ENCODE results near the gene STYXL2. TPM values are rescaled to one million over a fixed set of nuclear protein-coding genes. Genes with fewer than 3 reads are reported as not detected.
A peak's percentile ranks its signal among the peaks of the same experiment; 100 is the strongest.

Gene STYXL2
- total RNA-seq, 1 experiment from 2014 or later, result not detected

DNA sequence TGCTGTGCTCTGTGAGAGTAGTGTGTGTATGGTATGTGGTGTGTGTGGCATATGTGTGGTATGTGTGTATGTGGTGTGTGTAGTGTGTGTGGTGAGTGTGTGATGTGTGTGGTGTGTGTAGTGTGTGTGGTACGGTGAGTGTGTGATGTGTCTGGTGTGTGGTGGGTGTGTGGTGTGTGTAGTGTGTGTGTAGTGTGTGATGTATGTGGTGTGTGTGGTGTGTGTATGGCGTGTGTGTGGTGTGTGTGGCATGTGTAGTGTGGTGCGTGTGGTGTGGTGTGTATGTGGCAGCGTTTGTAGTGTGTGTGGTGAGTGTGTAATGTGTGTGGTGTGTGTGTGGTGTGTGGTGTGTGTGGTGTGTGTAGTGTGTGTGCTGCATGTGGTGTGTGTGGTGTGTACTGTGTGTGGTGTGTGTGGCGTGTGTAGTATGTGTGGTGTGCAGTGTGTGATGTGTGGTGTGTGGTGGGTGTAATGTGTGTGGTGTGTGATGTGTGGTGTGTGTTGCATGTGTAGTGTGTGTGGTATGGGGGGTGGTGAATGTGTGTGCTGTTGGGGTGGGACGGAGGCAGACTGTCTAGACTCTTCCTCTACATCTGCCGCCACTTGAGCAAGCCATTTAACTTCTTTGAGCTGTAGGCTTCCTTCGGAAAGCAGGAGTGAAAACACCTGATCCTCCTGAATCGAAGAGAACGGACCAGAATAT, 37.2 kb upstream of the STYXL2 start:
- H3K4me3 ChIP-seq (ENCODE audit: low read depth in 2 of 2, low read length in 2 of 2), result no peak overlapping the region
- ATAC-seq, result peak; percentile 54
- ChIA-PET POLR2A (no interaction called here), CTCF (interaction anchor here (0.5 to 3.2 kb wide), 5 partner anchors 137 to 177 kb away, joined by 3 to 61 read pairs (median 3); no protein-coding TSS in a partner anchor)
- TF ChIP-seq TCF7L2 (IDR thresholded peaks at IDR 0.05; ENCODE audit: low read depth, low read length) (no peak), POLR2AphosphoS5 (IDR thresholded peaks at IDR 0.05; ENCODE audit: low read depth, low read length) (no peak), SIN3A (IDR thresholded peaks at IDR 0.05; ENCODE audit: borderline replicate concordance, insufficient read depth, low read depth, low read length) (no peak)
- TF ChIP-seq, protein P1, sequence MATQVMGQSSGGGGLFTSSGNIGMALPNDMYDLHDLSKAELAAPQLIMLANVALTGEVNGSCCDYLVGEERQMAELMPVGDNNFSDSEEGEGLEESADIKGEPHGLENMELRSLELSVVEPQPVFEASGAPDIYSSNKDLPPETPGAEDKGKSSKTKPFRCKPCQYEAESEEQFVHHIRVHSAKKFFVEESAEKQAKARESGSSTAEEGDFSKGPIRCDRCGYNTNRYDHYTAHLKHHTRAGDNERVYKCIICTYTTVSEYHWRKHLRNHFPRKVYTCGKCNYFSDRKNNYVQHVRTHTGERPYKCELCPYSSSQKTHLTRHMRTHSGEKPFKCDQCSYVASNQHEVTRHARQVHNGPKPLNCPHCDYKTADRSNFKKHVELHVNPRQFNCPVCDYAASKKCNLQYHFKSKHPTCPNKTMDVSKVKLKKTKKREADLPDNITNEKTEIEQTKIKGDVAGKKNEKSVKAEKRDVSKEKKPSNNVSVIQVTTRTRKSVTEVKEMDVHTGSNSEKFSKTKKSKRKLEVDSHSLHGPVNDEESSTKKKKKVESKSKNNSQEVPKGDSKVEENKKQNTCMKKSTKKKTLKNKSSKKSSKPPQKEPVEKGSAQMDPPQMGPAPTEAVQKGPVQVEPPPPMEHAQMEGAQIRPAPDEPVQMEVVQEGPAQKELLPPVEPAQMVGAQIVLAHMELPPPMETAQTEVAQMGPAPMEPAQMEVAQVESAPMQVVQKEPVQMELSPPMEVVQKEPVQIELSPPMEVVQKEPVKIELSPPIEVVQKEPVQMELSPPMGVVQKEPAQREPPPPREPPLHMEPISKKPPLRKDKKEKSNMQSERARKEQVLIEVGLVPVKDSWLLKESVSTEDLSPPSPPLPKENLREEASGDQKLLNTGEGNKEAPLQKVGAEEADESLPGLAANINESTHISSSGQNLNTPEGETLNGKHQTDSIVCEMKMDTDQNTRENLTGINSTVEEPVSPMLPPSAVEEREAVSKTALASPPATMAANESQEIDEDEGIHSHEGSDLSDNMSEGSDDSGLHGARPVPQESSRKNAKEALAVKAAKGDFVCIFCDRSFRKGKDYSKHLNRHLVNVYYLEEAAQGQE (IDR thresholded peaks at IDR 0.05; ENCODE audit: insufficient read depth in 1 of 2, low read depth in 2 of 2, low read length in 1 of 2), result no peak
- TF ChIP-seq, protein P2, sequence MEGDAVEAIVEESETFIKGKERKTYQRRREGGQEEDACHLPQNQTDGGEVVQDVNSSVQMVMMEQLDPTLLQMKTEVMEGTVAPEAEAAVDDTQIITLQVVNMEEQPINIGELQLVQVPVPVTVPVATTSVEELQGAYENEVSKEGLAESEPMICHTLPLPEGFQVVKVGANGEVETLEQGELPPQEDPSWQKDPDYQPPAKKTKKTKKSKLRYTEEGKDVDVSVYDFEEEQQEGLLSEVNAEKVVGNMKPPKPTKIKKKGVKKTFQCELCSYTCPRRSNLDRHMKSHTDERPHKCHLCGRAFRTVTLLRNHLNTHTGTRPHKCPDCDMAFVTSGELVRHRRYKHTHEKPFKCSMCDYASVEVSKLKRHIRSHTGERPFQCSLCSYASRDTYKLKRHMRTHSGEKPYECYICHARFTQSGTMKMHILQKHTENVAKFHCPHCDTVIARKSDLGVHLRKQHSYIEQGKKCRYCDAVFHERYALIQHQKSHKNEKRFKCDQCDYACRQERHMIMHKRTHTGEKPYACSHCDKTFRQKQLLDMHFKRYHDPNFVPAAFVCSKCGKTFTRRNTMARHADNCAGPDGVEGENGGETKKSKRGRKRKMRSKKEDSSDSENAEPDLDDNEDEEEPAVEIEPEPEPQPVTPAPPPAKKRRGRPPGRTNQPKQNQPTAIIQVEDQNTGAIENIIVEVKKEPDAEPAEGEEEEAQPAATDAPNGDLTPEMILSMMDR (IDR thresholded peaks at IDR 0.05), result no peak
- no peaks in the 10 kb centered on the region for H3K36me3 ChIP-seq (ENCODE audit: control insufficient read depth, insufficient read depth, low read length)
- no peaks in the 10 kb centered on the region for H3K4me1 ChIP-seq (ENCODE audit: control insufficient read depth, insufficient read depth, low read length)
- DNase-seq (ENCODE audit: low read depth, low spot score), result no peak
- in situ Hi-C loops (cut with HindIII; ENCODE audit: low pct_unique_long_range_greater_than_20kb, low sequenced_read_pairs) (no loop called here), intact Hi-C loops (cut with micrococcal nuclease; ENCODE audit: unreplicated experiment) (no loop called here)
- no peaks in the 10 kb centered on the region for H3K9me3 ChIP-seq (ENCODE audit: control insufficient read depth, insufficient read depth, low read depth, low read length)
- no peak overlapping the region for H3K27ac ChIP-seq (ENCODE audit: low read length)
- BruUV-seq (replicated peaks), result no TSS peak
- H3K27me3 ChIP-seq (ENCODE audit: control insufficient read depth, insufficient read depth, low read length), result no peaks in the 10 kb centered on the region

DNA sequence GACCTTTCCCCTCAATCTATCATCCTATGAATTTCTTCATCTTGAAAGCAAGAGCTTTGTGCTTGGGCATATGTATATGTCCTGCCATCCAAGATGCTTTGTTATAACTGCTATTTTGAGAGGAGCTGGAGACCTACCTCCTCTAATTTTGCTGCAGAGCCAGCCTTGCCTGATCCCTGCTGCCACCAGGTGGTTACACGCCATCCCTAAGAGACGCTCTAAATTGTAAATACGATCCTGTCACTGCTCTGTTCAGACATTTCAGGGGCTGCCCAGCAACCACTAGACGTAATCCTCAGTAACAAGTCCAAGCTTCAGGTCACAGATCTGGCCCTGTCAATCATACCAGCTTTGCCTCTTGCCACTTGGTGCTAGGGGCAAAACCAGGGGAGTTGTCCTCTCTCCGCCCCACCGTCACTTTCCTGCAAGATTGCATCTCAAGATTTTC, 36.6 kb upstream of the STYXL2 start:
- BruUV-seq (replicated peaks), result no TSS peak
- DNase-seq (ENCODE audit: low read depth, low spot score), result no peak
- H3K9me3 ChIP-seq (ENCODE audit: control insufficient read depth, insufficient read depth, low read depth, low read length), result no peaks in the 10 kb centered on the region
- H3K4me1 ChIP-seq (ENCODE audit: control insufficient read depth, insufficient read depth, low read length), result no peaks in the 10 kb centered on the region
- no peak overlapping the region for H3K27ac ChIP-seq (ENCODE audit: low read length)
- intact Hi-C loops (cut with micrococcal nuclease; ENCODE audit: unreplicated experiment), result no loop called here
- TF ChIP-seq, protein P2 (IDR thresholded peaks at IDR 0.05), result peak; percentile 86
- TF ChIP-seq, protein P1 (IDR thresholded peaks at IDR 0.05; ENCODE audit: insufficient read depth in 1 of 2, low read depth in 2 of 2, low read length in 1 of 2), result no peak
- ChIA-PET CTCF (interaction anchor here (0.5 to 3.2 kb wide), 8 partner anchors 66 to 482 kb away, joined by 3 to 61 read pairs (median 3); no protein-coding TSS in a partner anchor), POLR2A (no interaction called here)
- no peaks in the 10 kb centered on the region for H3K27me3 ChIP-seq (ENCODE audit: control insufficient read depth, insufficient read depth, low read length)
- no peak overlapping the region for H3K4me3 ChIP-seq (ENCODE audit: low read depth in 2 of 2, low read length in 2 of 2)
- ATAC-seq, result peak; percentile 90
- H3K36me3 ChIP-seq (ENCODE audit: control insufficient read depth, insufficient read depth, low read length), result no peaks in the 10 kb centered on the region
- in situ Hi-C loops (cut with HindIII; ENCODE audit: low pct_unique_long_range_greater_than_20kb, low sequenced_read_pairs), result no loop called here

Measured in Panc1 (cell line).